RWPE2 (cell line): ENCODE measurements around the gene KMT5B.

ENCODE experiments used
- ATAC-seq: fragments of 200-7000 bp; cut with Tn5 transposase; 3 replicates; pipeline ENCODE4 v1.9.1; 2021; ENCODE audit warnings: low read depth
- DNase-seq: peaks from one replicate; pipeline ENCODE4 v3.0.0-alpha.2; 2020; ENCODE audit warnings: low spot score
- H3K27ac ChIP-seq: fragments of 450-650 bp; 2 replicates; pipeline ENCODE4 v1.5.1; 2017; ENCODE audit warnings: mild to moderate bottlenecking; ENCODE audit not compliant: poor library complexity, severe bottlenecking
- H3K27me3 ChIP-seq: fragments of 250-450 bp; sonication (Bioruptor Pico); 2 replicates; pipeline ENCODE4 v1.5.1; 2021; ENCODE audit warnings: mild to moderate bottlenecking, moderate library complexity; ENCODE audit not compliant: insufficient read depth, poor library complexity, severe bottlenecking
- H3K36me3 ChIP-seq: fragments of 250-450 bp; sonication (Bioruptor Pico); 2 replicates; pipeline ENCODE4 v1.5.1; 2020; ENCODE audit warnings: low read depth, mild to moderate bottlenecking, moderate library complexity
- H3K4me1 ChIP-seq: fragments of 250-450 bp; sonication (Bioruptor Pico); 2 replicates; pipeline ENCODE4 v1.5.1; 2021; ENCODE audit warnings: mild to moderate bottlenecking, moderate library complexity; ENCODE audit not compliant: insufficient read depth, poor library complexity, severe bottlenecking
- H3K4me3 ChIP-seq: fragments of 250-450 bp; sonication (Bioruptor Pico); 2 replicates; pipeline ENCODE4 v1.5.1; 2021; ENCODE audit warnings: mild to moderate bottlenecking, moderate library complexity; ENCODE audit not compliant: severe bottlenecking
- H3K9me3 ChIP-seq: fragments of 250-450 bp; sonication (Bioruptor Pico); 2 replicates; pipeline ENCODE4 v1.5.1; 2021; ENCODE audit warnings: mild to moderate bottlenecking, moderate library complexity; ENCODE audit not compliant: severe bottlenecking
- TF ChIP-seq, protein P1 (sequence below): fragments of 450-650 bp; IDR thresholded peaks from one replicate; pipeline ENCODE4 v1.5.1; 2017; ENCODE audit warnings: mild to moderate bottlenecking, moderate library complexity; ENCODE audit not compliant: poor library complexity, severe bottlenecking

Gene KMT5B

GRCh38 chr11:68163691-68164090 is 49.4 kb downstream of the KMT5B start:
- ATAC-seq (no peak), DNase-seq (no peak)
- TF ChIP-seq, protein P1, sequence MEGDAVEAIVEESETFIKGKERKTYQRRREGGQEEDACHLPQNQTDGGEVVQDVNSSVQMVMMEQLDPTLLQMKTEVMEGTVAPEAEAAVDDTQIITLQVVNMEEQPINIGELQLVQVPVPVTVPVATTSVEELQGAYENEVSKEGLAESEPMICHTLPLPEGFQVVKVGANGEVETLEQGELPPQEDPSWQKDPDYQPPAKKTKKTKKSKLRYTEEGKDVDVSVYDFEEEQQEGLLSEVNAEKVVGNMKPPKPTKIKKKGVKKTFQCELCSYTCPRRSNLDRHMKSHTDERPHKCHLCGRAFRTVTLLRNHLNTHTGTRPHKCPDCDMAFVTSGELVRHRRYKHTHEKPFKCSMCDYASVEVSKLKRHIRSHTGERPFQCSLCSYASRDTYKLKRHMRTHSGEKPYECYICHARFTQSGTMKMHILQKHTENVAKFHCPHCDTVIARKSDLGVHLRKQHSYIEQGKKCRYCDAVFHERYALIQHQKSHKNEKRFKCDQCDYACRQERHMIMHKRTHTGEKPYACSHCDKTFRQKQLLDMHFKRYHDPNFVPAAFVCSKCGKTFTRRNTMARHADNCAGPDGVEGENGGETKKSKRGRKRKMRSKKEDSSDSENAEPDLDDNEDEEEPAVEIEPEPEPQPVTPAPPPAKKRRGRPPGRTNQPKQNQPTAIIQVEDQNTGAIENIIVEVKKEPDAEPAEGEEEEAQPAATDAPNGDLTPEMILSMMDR: no peak
- Histone ChIP-seq H3K4me1 (no peaks in the 10 kb centered on the region), H3K9me3 (no peaks in the 10 kb centered on the region), H3K27ac (no peak overlapping the region), H3K4me3 (no peak overlapping the region), H3K27me3 (no peaks in the 10 kb centered on the region), H3K36me3 (peaks cover 23% of the 10 kb centered on the region)

- Histone ChIP-seq H3K36me3 (no peaks in the 10 kb centered on the region), H3K27me3 (no peaks in the 10 kb centered on the region), H3K9me3 (no peaks in the 10 kb centered on the region), H3K27ac (no peak overlapping the region), H3K4me3 (no peak overlapping the region), H3K4me1 (no peaks in the 10 kb centered on the region)
- DNase-seq: no peak
- TF ChIP-seq, protein P1: no peak
- ATAC-seq: no peak
These were observed 52.9 kb downstream of the KMT5B start for GRCh38 chr11:68160100-68160695.

DNA sequence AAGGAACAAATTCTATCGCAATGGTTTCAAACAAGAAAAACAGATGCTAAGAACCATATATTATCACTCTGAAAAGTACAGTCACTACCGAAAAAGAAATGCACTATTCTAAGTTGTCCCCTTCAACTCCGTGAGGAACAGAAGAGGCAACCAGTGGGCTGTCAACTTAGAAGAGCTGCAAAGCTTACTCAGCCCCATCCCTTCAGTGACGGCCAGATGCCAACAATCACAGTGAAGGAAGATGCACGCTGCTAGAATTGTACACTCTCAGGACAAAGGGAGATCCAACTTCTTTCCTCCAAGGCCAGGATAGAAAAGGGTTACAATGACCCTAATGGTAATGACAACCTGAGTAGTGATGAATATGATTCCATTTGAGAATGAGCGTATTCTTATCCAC is 53.4 kb downstream of the KMT5B start:
- Histone ChIP-seq H3K36me3 (no peaks in the 10 kb centered on the region), H3K4me1 (no peaks in the 10 kb centered on the region), H3K27ac (no peak overlapping the region), H3K4me3 (no peak overlapping the region), H3K27me3 (no peaks in the 10 kb centered on the region), H3K9me3 (no peaks in the 10 kb centered on the region)
- ATAC-seq: no peak
- TF ChIP-seq, protein P1: no peak
- DNase-seq: no peak

DNA sequence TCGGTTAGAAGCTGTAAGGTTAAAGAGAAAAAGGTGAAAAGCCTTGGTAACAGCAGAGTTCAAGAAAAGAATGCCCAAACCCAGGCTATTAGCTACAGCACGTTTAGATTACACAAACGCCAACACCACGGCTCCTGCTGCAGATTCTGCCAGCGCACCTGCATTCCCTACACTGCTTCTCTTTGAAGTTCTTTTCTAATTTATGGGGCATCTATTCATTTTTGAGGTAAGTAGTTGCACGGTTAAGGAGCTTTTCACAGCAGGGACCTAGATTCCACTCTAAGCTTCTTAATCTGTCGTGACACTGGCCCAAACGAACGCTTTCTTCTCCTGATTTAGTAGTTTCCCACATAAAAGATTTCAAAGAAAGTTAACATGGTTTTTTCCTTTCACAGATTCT is 53.9 kb downstream of the KMT5B start:
- TF ChIP-seq, protein P1: no peak
- DNase-seq (no peak), ATAC-seq (no peak)
- H3K4me1 ChIP-seq: no peaks in the 10 kb centered on the region
- H3K4me3 ChIP-seq: no peak overlapping the region
- H3K36me3 ChIP-seq: no peaks in the 10 kb centered on the region
- H3K9me3 ChIP-seq: no peaks in the 10 kb centered on the region
- H3K27ac ChIP-seq: no peak overlapping the region
- no peaks in the 10 kb centered on the region for H3K27me3 ChIP-seq

DNA sequence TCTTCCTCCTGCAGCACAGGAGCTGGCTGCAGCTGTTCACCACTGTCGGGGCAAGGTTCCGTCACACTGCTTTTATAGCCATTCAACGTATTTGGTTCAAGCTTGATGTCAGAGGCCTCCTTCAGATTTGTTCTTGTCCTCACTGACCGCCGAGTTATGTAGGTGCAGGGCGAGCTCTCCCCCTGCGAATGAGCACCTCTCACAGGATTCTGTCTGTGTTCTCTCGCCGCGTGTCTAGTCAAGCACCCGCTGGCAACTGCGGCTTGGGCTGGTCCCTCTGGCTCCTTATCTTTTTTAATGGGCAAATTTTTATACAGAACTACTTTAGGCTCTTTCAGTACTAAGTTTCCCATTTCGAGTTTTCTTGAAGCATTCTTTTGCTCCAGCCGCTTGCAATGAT is 54.5 kb downstream of the KMT5B start:
- H3K4me3 ChIP-seq: no peak overlapping the region
- H3K36me3 ChIP-seq: no peaks in the 10 kb centered on the region
- no peaks in the 10 kb centered on the region for H3K4me1 ChIP-seq
- TF ChIP-seq, protein P1: no peak
- H3K9me3 ChIP-seq: no peaks in the 10 kb centered on the region
- ATAC-seq (no peak), DNase-seq (no peak)
- H3K27me3 ChIP-seq: no peaks in the 10 kb centered on the region
- no peak overlapping the region for H3K27ac ChIP-seq
